ENCODE results near the gene GABRB3. TPM values are rescaled to one million over a fixed set of nuclear protein-coding genes. Genes with fewer than 3 reads are reported as not detected.

GABRB3 gene
- total and polyA plus RNA-seq, 8 donors, result 0.94 to 4.0 (median 2.3) TPM

DNA sequence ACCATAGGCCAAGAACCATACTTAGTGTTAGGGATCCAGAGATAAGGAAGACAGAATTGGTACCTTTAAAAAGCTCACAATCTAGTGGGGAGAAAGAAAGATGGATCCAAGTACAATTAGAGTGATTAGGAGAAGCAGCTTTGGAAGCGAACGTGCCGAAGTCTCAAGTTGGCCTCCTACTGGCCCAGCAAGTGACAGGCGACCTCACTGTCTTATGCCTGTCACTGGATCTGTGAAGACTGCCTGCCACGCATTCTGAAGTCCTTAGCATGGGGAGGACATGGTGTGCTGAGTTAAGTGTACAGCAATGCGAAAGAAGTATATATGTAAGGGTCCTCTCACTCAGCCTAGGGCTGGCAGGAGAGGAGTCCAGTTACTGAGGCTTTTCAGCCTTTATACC lies 141.0 kb downstream of the GABRB3 start:
- no peaks in the 10 kb centered on the region for H3K4me1 ChIP-seq
- TF ChIP-seq, protein P1, sequence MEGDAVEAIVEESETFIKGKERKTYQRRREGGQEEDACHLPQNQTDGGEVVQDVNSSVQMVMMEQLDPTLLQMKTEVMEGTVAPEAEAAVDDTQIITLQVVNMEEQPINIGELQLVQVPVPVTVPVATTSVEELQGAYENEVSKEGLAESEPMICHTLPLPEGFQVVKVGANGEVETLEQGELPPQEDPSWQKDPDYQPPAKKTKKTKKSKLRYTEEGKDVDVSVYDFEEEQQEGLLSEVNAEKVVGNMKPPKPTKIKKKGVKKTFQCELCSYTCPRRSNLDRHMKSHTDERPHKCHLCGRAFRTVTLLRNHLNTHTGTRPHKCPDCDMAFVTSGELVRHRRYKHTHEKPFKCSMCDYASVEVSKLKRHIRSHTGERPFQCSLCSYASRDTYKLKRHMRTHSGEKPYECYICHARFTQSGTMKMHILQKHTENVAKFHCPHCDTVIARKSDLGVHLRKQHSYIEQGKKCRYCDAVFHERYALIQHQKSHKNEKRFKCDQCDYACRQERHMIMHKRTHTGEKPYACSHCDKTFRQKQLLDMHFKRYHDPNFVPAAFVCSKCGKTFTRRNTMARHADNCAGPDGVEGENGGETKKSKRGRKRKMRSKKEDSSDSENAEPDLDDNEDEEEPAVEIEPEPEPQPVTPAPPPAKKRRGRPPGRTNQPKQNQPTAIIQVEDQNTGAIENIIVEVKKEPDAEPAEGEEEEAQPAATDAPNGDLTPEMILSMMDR (IDR thresholded peaks at IDR 0.05), result no peak
- H3K9me3 ChIP-seq, result peaks cover 0 to 16% of the 10 kb centered on the region in 2 donors
- H3K36me3 ChIP-seq, result no peaks in the 10 kb centered on the region
- no peak overlapping the region for H3K4me3 ChIP-seq
- no peak overlapping the region for H3K27ac ChIP-seq
- intact Hi-C loops (cut with DNase I), result no loop called here
- no peaks in the 10 kb centered on the region for H3K27me3 ChIP-seq
- DNase-seq (no peak), ATAC-seq (no peak)

DNA sequence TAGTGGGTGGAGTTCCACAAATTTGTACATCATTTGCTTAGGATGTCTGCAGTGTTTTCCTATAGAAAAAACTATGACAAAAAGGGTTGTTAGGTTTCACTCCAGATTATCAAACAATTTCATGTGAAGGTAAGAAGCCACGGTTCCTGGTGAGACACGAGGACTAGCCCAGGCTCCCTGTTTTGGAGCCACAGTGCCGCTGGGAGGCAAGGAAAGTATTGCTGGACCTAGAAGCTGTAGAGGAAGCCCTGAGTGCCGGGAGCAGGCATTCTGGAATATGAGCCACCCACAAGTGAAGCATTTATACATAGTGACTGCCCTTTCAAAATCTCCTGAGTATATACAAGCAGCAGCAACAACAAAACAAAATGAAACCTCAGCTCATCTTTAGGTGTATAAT lies 142.0 kb downstream of the GABRB3 start:
- Histone ChIP-seq H3K4me1 (no peaks in the 10 kb centered on the region), H3K27ac (no peak overlapping the region), H3K4me3 (no peak overlapping the region), H3K27me3 (no peaks in the 10 kb centered on the region), H3K36me3 (no peaks in the 10 kb centered on the region), H3K9me3 (peaks cover 0 to 19% of the 10 kb centered on the region in 2 donors)
- ATAC-seq, result no peak
- DNase-seq, result no peak
- TF ChIP-seq, protein P1 (IDR thresholded peaks at IDR 0.05), result no peak
- intact Hi-C loops (cut with DNase I), result no loop called here

DNA sequence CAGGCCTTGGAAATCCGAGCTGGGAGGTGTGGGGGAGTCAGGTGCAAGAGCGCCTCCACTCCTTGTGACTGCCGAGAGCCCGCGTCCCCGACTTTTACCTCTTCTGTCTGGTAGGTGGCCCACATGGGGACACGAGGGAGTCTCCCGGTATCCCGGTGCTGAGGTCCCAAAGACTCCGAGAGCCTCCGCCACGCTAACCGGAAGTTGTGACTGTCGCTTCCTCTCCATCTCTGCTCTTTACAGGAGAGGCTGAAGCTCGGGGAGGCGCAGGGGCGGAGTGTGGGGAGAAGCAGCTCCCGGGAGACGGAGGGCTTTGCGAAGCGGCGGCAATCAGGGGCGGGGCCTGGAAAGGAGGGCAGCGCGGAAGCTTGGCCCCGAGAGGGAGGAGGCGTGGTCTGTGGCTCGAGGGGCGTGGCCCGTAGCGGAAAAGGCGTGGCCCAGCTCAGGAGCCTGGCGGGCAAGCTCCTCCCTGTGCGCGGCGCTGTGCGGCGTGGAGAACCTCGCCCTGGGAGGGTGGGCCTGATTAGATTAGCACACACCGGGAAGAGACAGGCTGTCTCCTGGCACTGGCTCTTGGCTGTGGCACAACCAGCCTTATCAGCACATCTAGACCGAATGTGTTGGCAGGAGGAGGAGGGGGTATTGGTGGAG lies 143.9 kb downstream of the GABRB3 start:
- Histone ChIP-seq H3K36me3 (no peaks in the 10 kb centered on the region), H3K27me3 (no peaks in the 10 kb centered on the region), H3K27ac (no peak overlapping the region), H3K4me1 (no peaks in the 10 kb centered on the region), H3K4me3 (no peak overlapping the region), H3K9me3 (peaks cover 0 to 29% of the 10 kb centered on the region in 2 donors)
- intact Hi-C loops (cut with DNase I), result no loop called here
- TF ChIP-seq, protein P1 (IDR thresholded peaks at IDR 0.05), result no peak
- ATAC-seq (peak; percentile 75), DNase-seq (peak in 3 of 4 donors; percentile 36 to 77 (median 59))

- DNase-seq (peak in 1 of 4 donors; percentile 12), ATAC-seq (peak; percentile 79)
- H3K27me3 ChIP-seq, result no peaks in the 10 kb centered on the region
- H3K36me3 ChIP-seq, result no peaks in the 10 kb centered on the region
- TF ChIP-seq, protein P1 (IDR thresholded peaks at IDR 0.05), result no peak
- peaks cover 0 to 38% of the 10 kb centered on the region in 2 donors for H3K9me3 ChIP-seq
- no peak overlapping the region for H3K4me3 ChIP-seq
- intact Hi-C loops (cut with DNase I), result no loop called here
- H3K4me1 ChIP-seq, result no peaks in the 10 kb centered on the region
- H3K27ac ChIP-seq, result no peak overlapping the region
These were observed 144.8 kb downstream of the GABRB3 start for GRCh38 chr15:26628071-26628470.

- H3K36me3 ChIP-seq, result no peaks in the 10 kb centered on the region
- H3K4me1 ChIP-seq, result no peaks in the 10 kb centered on the region
- intact Hi-C loops (cut with DNase I), result no loop called here
- DNase-seq, result no peak
- no peaks in the 10 kb centered on the region for H3K27me3 ChIP-seq
- peaks cover 0 to 52% of the 10 kb centered on the region in 2 donors for H3K9me3 ChIP-seq
- H3K4me3 ChIP-seq, result no peak overlapping the region
- no peak for ATAC-seq
- TF ChIP-seq, protein P1 (IDR thresholded peaks at IDR 0.05), result no peak
- no peak overlapping the region for H3K27ac ChIP-seq
These were observed 148.7 kb downstream of the GABRB3 start for GRCh38 chr15:26624128-26624527.
